Activated B cell treated with CpG ODN at 0.5 μM for 24 hours (primary cell): ENCODE results near the gene EIF3B. TPM values are rescaled to one million over a fixed set of nuclear protein-coding genes. Genes with fewer than 3 reads are reported as not detected.
"Not testable (repeated sequence)": the region's sequence is repeated elsewhere in the genome, so short reads cannot be mapped to it uniquely, and the experiment has no call there.

Source experiments
- ATAC-seq: fragments of 200-7000 bp; cut with Tn5 transposase; one replicate; pipeline ENCODE4 v1.10.0; 2021; ENCODE audit warnings: low read depth, mild to moderate bottlenecking, moderate library complexity
- CTCF ChIA-PET: fragments of 350-600 bp; sonication (Branson Sonifier 250); formaldehyde crosslinking; loops from one replicate; lab custom pipeline; 2021; ENCODE audit warnings: antibody characterized with exemption; lab: Charles Lee
- POLR2A ChIA-PET: fragments of 350-600 bp; sonication (Branson Sonifier 250); formaldehyde crosslinking; loops from one replicate; lab custom pipeline; 2021; ENCODE audit warnings: antibody characterized with exemption; lab: Charles Lee
- DNase-seq: peaks from one replicate; pipeline ENCODE4 v3.0.0; 2022
- H3K27ac Mint-ChIP-seq: one replicate; pipeline ENCODE4 v1.8.0; 2020; ENCODE audit warnings: mixed read lengths
- H3K27me3 Mint-ChIP-seq: one replicate; pipeline ENCODE4 v1.8.0; 2021; ENCODE audit warnings: mixed read lengths
- H3K36me3 Mint-ChIP-seq: one replicate; pipeline ENCODE4 v1.8.0; 2021; ENCODE audit warnings: low read depth, mixed read lengths
- H3K4me1 Mint-ChIP-seq: one replicate; pipeline ENCODE4 v1.8.0; 2021; ENCODE audit warnings: mixed read lengths
- H3K4me3 Mint-ChIP-seq: one replicate; pipeline ENCODE4 v1.8.0; 2020; ENCODE audit warnings: mild to moderate bottlenecking, mixed read lengths
- H3K9me3 Mint-ChIP-seq: one replicate; pipeline ENCODE4 v1.8.0; 2020; ENCODE audit warnings: mixed read lengths
- CTCF ChIP-seq: fragments of 200-600 bp; IDR thresholded peaks from one replicate; pipeline ENCODE4 v1.8.0; 2022; ENCODE audit warnings: antibody characterized with exemption, mild to moderate bottlenecking
- intact Hi-C: fragments of 100-400 bp; cut with micrococcal nuclease; formaldehyde crosslinking; loops from one replicate; pipeline ENCODE4 v1.15.1; 2024
- total RNA-seq: library from RNA; stranded (reverse); gene quantifications from 2 replicates; pipeline ENCODE4 v1.2.3, GENCODE V29; 2022

Gene EIF3B
- total RNA-seq: 198 and 202 TPM in 2 replicates

- Mint-ChIP-seq H3K4me1 (peaks cover 33% of the 10 kb centered on the region), H3K36me3 (peaks cover 30% of the 10 kb centered on the region), H3K4me3 (peak within 1 kb of the TSS; percentile 94), H3K9me3 (no peaks in the 10 kb centered on the region), H3K27me3 (no peaks in the 10 kb centered on the region), H3K27ac (peak within 1 kb of the TSS; percentile 100)
- ATAC-seq: peak; percentile 85
- TF ChIP-seq CTCF: no peak
- CTCF ChIA-PET: interaction anchor here (1.0 kb wide), 1 partner anchor 114 kb away, joined by 3 read pairs; no protein-coding TSS in a partner anchor
- peak; percentile 88 for DNase-seq
- POLR2A ChIA-PET: interaction anchor here (0.5 to 2.3 kb wide), 28 partner anchors 11 to 784 kb away, joined by 3 to 19 read pairs (median 6); partner anchors contain the start of genes CHST12, MAD1L1, MRM2 and NUDT1
- intact Hi-C loops: loop anchor here (1.0 to 5.0 kb wide), 6 partner anchors 40 to 255 kb away; partner anchors contain the start of genes BRAT1, CHST12, IQCE and LFNG
Observed at GRCh38 chr7:2354186-2354938, at the start of gene EIF3B. Gene EIF3B (plus strand): TSS chr7:2354827. CDS start chr7:2354922, 95 bp downstream.

- intact Hi-C loops: loop anchor here (5.0 kb wide), 1 partner anchor 217 kb away; no protein-coding TSS in a partner anchor
- Mint-ChIP-seq H3K4me1 (peaks cover 77% of the 10 kb centered on the region), H3K36me3 (peaks cover 38% of the 10 kb centered on the region), H3K27ac (peak overlapping the region; percentile 63)
- POLR2A ChIA-PET: interaction anchor here (0.7 kb wide), 1 partner anchor 9 kb away, joined by 6 read pairs; the partner anchor contains the start of gene SNX8
- H3K27me3 Mint-ChIP-seq, DNase-seq, H3K4me3 Mint-ChIP-seq, H3K9me3 Mint-ChIP-seq, CTCF ChIA-PET, ATAC-seq: not testable (repeated sequence)
Observed at GRCh38 chr7:2305258-2305657, 49.4 kb upstream of the EIF3B start.

- Mint-ChIP-seq H3K36me3 (peaks cover 42% of the 10 kb centered on the region), H3K27me3 (no peaks in the 10 kb centered on the region), H3K4me1 (peaks cover 76% of the 10 kb centered on the region), H3K27ac (peak overlapping the region; percentile 83), H3K9me3 (no peaks in the 10 kb centered on the region), H3K4me3 (peak overlapping the region; percentile 85)
- DNase-seq (no peak), ATAC-seq (no peak)
- CTCF ChIA-PET: no interaction called here
- no peak for TF ChIP-seq CTCF
- intact Hi-C loops: loop anchor here (1.0 to 5.0 kb wide), 2 partner anchors 7 to 216 kb away; no protein-coding TSS in a partner anchor
- POLR2A ChIA-PET: interaction anchor here (0.6 to 1.5 kb wide), 12 partner anchors 8 to 1017 kb away, joined by 3 to 15 read pairs (median 6); partner anchors contain the start of gene EIF3B
Observed at GRCh38 chr7:2306688-2307087, 47.9 kb upstream of the EIF3B start.

GRCh38 chr7:2307690-2308107, 46.9 kb upstream of the EIF3B start:
- peak; percentile 53 for DNase-seq
- POLR2A ChIA-PET: interaction anchor here (0.7 to 1.5 kb wide), 12 partner anchors 9 to 1018 kb away, joined by 3 to 15 read pairs (median 8); partner anchors contain the start of gene EIF3B
- Mint-ChIP-seq H3K9me3 (no peaks in the 10 kb centered on the region), H3K4me3 (peak overlapping the region; percentile 85), H3K27me3 (no peaks in the 10 kb centered on the region), H3K36me3 (peaks cover 47% of the 10 kb centered on the region), H3K27ac (peak overlapping the region; percentile 94), H3K4me1 (peaks cover 77% of the 10 kb centered on the region)
- CTCF ChIA-PET: no interaction called here
- intact Hi-C loops: loop anchor here (1.0 to 5.0 kb wide), 2 partner anchors 8 to 215 kb away; no protein-coding TSS in a partner anchor
- no peak for TF ChIP-seq CTCF
- peak; percentile 64 for ATAC-seq

GRCh38 chr7:2309889-2310331, 44.7 kb upstream of the EIF3B start:
- Mint-ChIP-seq H3K4me1 (peaks cover 75% of the 10 kb centered on the region), H3K4me3 (no peak overlapping the region), H3K36me3 (peaks cover 51% of the 10 kb centered on the region), H3K27me3 (no peaks in the 10 kb centered on the region), H3K27ac (peak overlapping the region; percentile 98), H3K9me3 (no peaks in the 10 kb centered on the region)
- POLR2A ChIA-PET: interaction anchor here (1.2 to 1.8 kb wide), 7 partner anchors 9 to 68 kb away, joined by 3 to 14 read pairs (median 5); partner anchors contain the start of genes MRM2 and NUDT1
- no peak for TF ChIP-seq CTCF
- CTCF ChIA-PET: no interaction called here
- no peak for DNase-seq
- intact Hi-C loops: loop anchor here (5.0 to 10.0 kb wide), 2 partner anchors 212 to 1285 kb away; no protein-coding TSS in a partner anchor
- no peak for ATAC-seq
